ENCODE data around the gene MRNIP.
"Not testable (repeated sequence)": the region's sequence is repeated elsewhere in the genome, so short reads cannot be mapped to it uniquely, and the experiment has no call there.

The MRNIP gene

GRCh38 chr5:179837076-179838011 is 21.3 kb downstream of the MRNIP start:
- DNase-seq = no peak

GRCh38 chr5:179836225-179837019 is 22.2 kb downstream of the MRNIP start:
- peak; percentile 68 for DNase-seq

GRCh38 chr5:179834871-179835270 is 23.7 kb downstream of the MRNIP start:
- DNase-seq = not testable (repeated sequence)

GRCh38 chr5:179834120-179834519 is 24.5 kb downstream of the MRNIP start:
- DNase-seq = no peak

GRCh38 chr5:179833709-179834070 is 24.9 kb downstream of the MRNIP start:
- DNase-seq = no peak

- DNase-seq = no peak
These were observed 25.4 kb downstream of the MRNIP start for GRCh38 chr5:179833056-179833708.

- no peak for DNase-seq
These were observed 26.4 kb downstream of the MRNIP start for GRCh38 chr5:179832039-179832745.

- DNase-seq = no peak
These were observed 27.7 kb downstream of the MRNIP start for GRCh38 chr5:179830818-179831468.

GRCh38 chr5:179829732-179830435 is 28.7 kb downstream of the MRNIP start:
- no peak for DNase-seq

GRCh38 chr5:179828756-179829421 is 29.7 kb downstream of the MRNIP start:
- no peak for DNase-seq

GRCh38 chr5:179827680-179828079 is 30.9 kb downstream of the MRNIP start:
- peak; percentile 59 for DNase-seq

GRCh38 chr5:179825655-179826182 is 32.9 kb downstream of the MRNIP start:
- no peak for DNase-seq

- no peak for DNase-seq
These were observed 33.9 kb downstream of the MRNIP start for GRCh38 chr5:179824745-179825112.

- no peak for DNase-seq
These were observed 34.5 kb downstream of the MRNIP start for GRCh38 chr5:179823937-179824744.

GRCh38 chr5:179822444-179822990 is 36.1 kb downstream of the MRNIP start:
- no peak for DNase-seq

GRCh38 chr5:179822059-179822432 is 36.6 kb downstream of the MRNIP start:
- no peak for DNase-seq

GRCh38 chr5:179821298-179822058 is 37.1 kb downstream of the MRNIP start:
- DNase-seq = peak; percentile 80

GRCh38 chr5:179820483-179821297 is 37.9 kb downstream of the MRNIP start, which contains the start of gene SQSTM1:
Gene SQSTM1 (plus strand): TSS chr5:179820905. CDS start chr5:179820937, 32 bp downstream.
- peak; percentile 83 for DNase-seq
